Body of pancreas (tissue), 4 donors: ENCODE measurements around the gene PCK2.

Experiments used
- CTCF ChIP-seq, 7 experiments: fragments of 450-650 bp in 4 of 7; fragments of 200-600 bp in 3 of 7; sonication (generic) in 3 of 7; IDR thresholded peaks; one replicate each; pipeline ENCODE4 v1.5.1; 2016 to 2019; ENCODE audit warnings: antibody characterized with exemption in 7 of 7
- POLR2A ChIP-seq, 3 donors: fragments of 450-650 bp; IDR thresholded peaks; one replicate each; pipeline ENCODE4 v1.6.1; 2016; ENCODE audit warnings: antibody characterized with exemption in 3 of 3, mild to moderate bottlenecking in 2 of 3

DNA sequence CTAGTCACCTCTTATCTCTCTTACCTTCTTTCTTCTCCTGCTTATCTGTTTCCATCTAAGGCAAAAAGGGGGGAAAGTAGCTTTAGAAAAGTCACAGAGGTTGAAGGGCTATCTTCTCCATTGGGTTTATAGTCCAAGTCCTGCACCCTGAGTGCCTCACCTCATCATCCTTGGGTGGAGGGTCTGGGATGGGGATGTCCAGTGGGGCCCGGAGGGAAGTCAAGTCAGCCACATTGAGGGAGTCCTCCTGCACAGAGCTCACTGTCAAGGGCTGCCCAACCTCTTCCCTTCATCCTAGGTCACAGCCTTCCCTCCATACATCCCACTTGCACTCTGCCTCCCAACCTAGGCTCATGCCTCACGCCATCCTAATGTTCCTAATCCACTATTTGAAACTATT, 51.1 kb downstream of the PCK2 start:
- TF ChIP-seq POLR2A (IDR thresholded peaks at IDR 0.05) (no peak), CTCF (IDR thresholded peaks at IDR 0.05) (no peak)
